Stimulated activated CD8-positive, alpha-beta memory T cell treated with anti-CD3 and anti-CD28 coated beads, Interleukin-12 subunit alpha, Interleukin-12 subunit beta, amount 100 ng/mL, for 1 hour (primary cell): ENCODE data around the gene P2RY2.

Experiments used
- DNase-seq: peaks from one replicate; pipeline ENCODE4 v3.0.0-alpha.2; 2020; ENCODE audit warnings: low read depth

The P2RY2 gene

GRCh38 chr11:73205661-73206343, 12.3 kb upstream of the P2RY2 start:
- DNase-seq: no peak

GRCh38 chr11:73206801-73207200, 11.3 kb upstream of the P2RY2 start:
- no peak for DNase-seq

- DNase-seq: no peak
Measured at GRCh38 chr11:73209892-73210291, 8.2 kb upstream of the P2RY2 start.

- DNase-seq: no peak
Measured at GRCh38 chr11:73210916-73211667, 7.0 kb upstream of the P2RY2 start.

GRCh38 chr11:73213196-73214143, 4.6 kb upstream of the P2RY2 start:
- DNase-seq: no peak

GRCh38 chr11:73215191-73216134, 2.6 kb upstream of the P2RY2 start:
- no peak for DNase-seq

- DNase-seq: no peak
Measured at GRCh38 chr11:73216465-73216864, 1.6 kb upstream of the P2RY2 start.

GRCh38 chr11:73217131-73217809, 811 bp upstream of the P2RY2 start:
- DNase-seq: no peak

- no peak for DNase-seq
Measured at GRCh38 chr11:73217810-73218105, 323 bp upstream of the P2RY2 start.

GRCh38 chr11:73218830-73219215, 742 bp downstream of the P2RY2 start:
- DNase-seq: no peak

- no peak for DNase-seq
Measured at GRCh38 chr11:73219396-73220285, 1.6 kb downstream of the P2RY2 start.

- no peak for DNase-seq
Measured at GRCh38 chr11:73221451-73221850, 3.4 kb downstream of the P2RY2 start.

GRCh38 chr11:73221996-73222395, 3.9 kb downstream of the P2RY2 start:
- DNase-seq: no peak

GRCh38 chr11:73223998-73224730, 6.1 kb downstream of the P2RY2 start:
- no peak for DNase-seq

- DNase-seq: no peak
Measured at GRCh38 chr11:73225001-73225686, 7.1 kb downstream of the P2RY2 start.

- no peak for DNase-seq
Measured at GRCh38 chr11:73225851-73226250, 7.8 kb downstream of the P2RY2 start.

- DNase-seq: no peak
Measured at GRCh38 chr11:73226297-73227006, 8.4 kb downstream of the P2RY2 start.

GRCh38 chr11:73227571-73228211, 9.6 kb downstream of the P2RY2 start:
- no peak for DNase-seq
